OCI-LY7 (cell line): Measurements from ENCODE around the gene CASK. TPM values are rescaled to one million over a fixed set of nuclear protein-coding genes. Genes with fewer than 3 reads are reported as not detected.

Experiments
- BruUV-seq: library from RNA; stranded (reverse); fragments of 400-500 nt; replicated peaks from 2 replicates; lab custom pipeline; 2021; lab: Mats Ljungman, UMichigan
- CTCF ChIA-PET: fragments of 300-600 bp; sonication (Branson Sonifier 250); formaldehyde crosslinking; loops from one replicate; lab custom pipeline; 2022; ENCODE audit warnings: antibody characterized with exemption; ENCODE audit not compliant: unreplicated experiment; lab: Charles Lee
- POLR2A ChIA-PET: fragments of 300-600 bp; sonication (Branson Sonifier 250); formaldehyde crosslinking; loops from one replicate; lab custom pipeline; 2022; ENCODE audit warnings: antibody characterized with exemption; lab: Charles Lee
- DNase-seq: peaks from one replicate; pipeline ENCODE4 v3.0.0-alpha.2; 2015; ENCODE audit warnings: low spot score
- H2AFZ ChIP-seq: fragments of 200-600 bp; sonication (generic), shearing (Covaris generic); 2 replicates; pipeline ENCODE4 v1.6.1; 2014; ENCODE audit warnings: mild to moderate bottlenecking, antibody characterized with exemption, low read length, moderate library complexity
- H3K27ac ChIP-seq: fragments of 200-600 bp; sonication (generic); 2 replicates; pipeline ENCODE4 v1.5.1; 2014; ENCODE audit warnings: mixed run types, low read depth, mild to moderate bottlenecking, moderate library complexity, low read length, inconsistent platforms; ENCODE audit not compliant: poor library complexity, severe bottlenecking
- H3K36me3 ChIP-seq: fragments of 200-600 bp; sonication (generic); 2 replicates; pipeline ENCODE4 v1.6.1; 2014; ENCODE audit warnings: mild to moderate bottlenecking, antibody characterized with exemption, low read length, moderate library complexity, mixed read lengths; ENCODE audit not compliant: insufficient read depth
- H3K4me1 ChIP-seq: fragments of 200-600 bp; sonication (generic); 2 replicates; pipeline ENCODE4 v1.5.1; 2014; ENCODE audit warnings: mild to moderate bottlenecking, low read length; ENCODE audit not compliant: insufficient read depth, poor library complexity, severe bottlenecking
- H3K4me2 ChIP-seq: fragments of 200-600 bp; sonication (generic); 2 replicates; pipeline ENCODE4 v1.6.1; 2014; ENCODE audit warnings: mild to moderate bottlenecking, low read length
- H3K4me3 ChIP-seq: fragments of 200-600 bp; sonication (generic); 2 replicates; pipeline ENCODE4 v1.5.1; 2014; ENCODE audit warnings: mild to moderate bottlenecking, low read depth, low read length; ENCODE audit not compliant: poor library complexity, severe bottlenecking
- H3K79me2 ChIP-seq: fragments of 200-600 bp; sonication (generic); 2 replicates; pipeline ENCODE4 v1.6.1; 2016; ENCODE audit warnings: low read depth, mild to moderate bottlenecking, low read length, moderate library complexity, mixed read lengths; ENCODE audit not compliant: insufficient read depth
- H3K9me2 ChIP-seq: fragments of 200-600 bp; sonication (generic); 2 replicates; pipeline ENCODE4 v1.6.1; 2016; ENCODE audit warnings: mild to moderate bottlenecking, low read length, mixed read lengths; ENCODE audit not compliant: insufficient read depth
- H3K9me3 ChIP-seq: fragments of 200-600 bp; sonication (generic); 2 replicates; pipeline ENCODE4 v1.6.1; 2014; ENCODE audit warnings: mild to moderate bottlenecking, mixed run types, low read length, mixed read lengths
- H4K20me1 ChIP-seq: fragments of 200-600 bp; sonication (generic); 2 replicates; pipeline ENCODE4 v1.6.1; 2014; ENCODE audit warnings: mild to moderate bottlenecking, antibody characterized with exemption, low read length, moderate library complexity, mixed read lengths; ENCODE audit not compliant: insufficient read depth
- EZH2phosphoT487 ChIP-seq: fragments of 200-600 bp; sonication (generic); IDR thresholded peaks from 2 replicates; pipeline ENCODE4 v1.6.1; 2018; ENCODE audit warnings: low read depth, borderline replicate concordance, mild to moderate bottlenecking, mixed run types, antibody characterized with exemption, low read length, moderate library complexity, mixed read lengths
- intact Hi-C: fragments of 100-400 bp; cut with micrococcal nuclease; formaldehyde crosslinking; loops from one replicate; pipeline ENCODE4 v1.10.0; 2022; ENCODE audit not compliant: unreplicated experiment
- total RNA-seq, 2 experiments: library from RNA; depleted of rRNA in 1 of 2; stranded (reverse); fragments of >200 nt in 1 of 2; shearing (Covaris generic) in 1 of 2; gene quantifications; 2 replicates each; pipeline ENCODE4 v1.2.3, GENCODE V29; 2014 to 2022
- TF ChIP-seq, protein P1 (sequence below): fragments of 200-600 bp; sonication (generic); conservative IDR thresholded peaks from 2 replicates; pipeline ENCODE4 v1.5.1; 2014; ENCODE audit warnings: mild to moderate bottlenecking, antibody characterized with exemption, low read length, moderate library complexity, mixed read lengths

Gene CASK
- total RNA-seq, 2 experiments from 2014 or later = 18.6 to 29.4 TPM

DNA sequence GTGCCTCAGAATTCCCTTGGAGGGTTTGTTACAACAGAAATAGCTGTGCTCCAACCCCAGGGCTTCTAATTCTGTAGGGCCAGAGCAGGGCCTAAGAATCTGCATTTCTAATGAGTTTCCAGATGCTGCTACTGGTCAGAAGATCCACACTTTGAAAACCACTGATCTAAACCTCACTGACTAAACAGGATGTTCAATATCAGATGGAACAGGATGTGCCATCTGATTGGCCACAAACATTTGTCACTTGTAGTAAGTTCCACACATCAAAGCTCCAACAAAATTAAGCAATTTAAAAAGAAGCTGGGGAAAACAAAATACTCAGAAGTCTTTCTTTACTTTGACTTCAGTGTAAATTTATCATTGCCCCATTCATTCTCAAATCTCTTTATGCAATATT is 14.3 kb downstream of the CASK start:
- Histone ChIP-seq H3K4me2 (no peak overlapping the region), H2AFZ (no peak overlapping the region), H4K20me1 (no peaks in the 10 kb centered on the region), H3K79me2 (peaks cover 21% of the 10 kb centered on the region; the same call in 1 of the 2 replicates), H3K9me2 (no peaks in the 10 kb centered on the region), H3K9me3 (no peaks in the 10 kb centered on the region), H3K4me3 (no peak overlapping the region), H3K27ac (no peak overlapping the region), H3K4me1 (no peaks in the 10 kb centered on the region), H3K36me3 (peaks cover 5% of the 10 kb centered on the region; the same call in 1 of the 2 replicates)
- BruUV-seq = no TSS peak
- no peak for DNase-seq
- TF ChIP-seq, protein P1, sequence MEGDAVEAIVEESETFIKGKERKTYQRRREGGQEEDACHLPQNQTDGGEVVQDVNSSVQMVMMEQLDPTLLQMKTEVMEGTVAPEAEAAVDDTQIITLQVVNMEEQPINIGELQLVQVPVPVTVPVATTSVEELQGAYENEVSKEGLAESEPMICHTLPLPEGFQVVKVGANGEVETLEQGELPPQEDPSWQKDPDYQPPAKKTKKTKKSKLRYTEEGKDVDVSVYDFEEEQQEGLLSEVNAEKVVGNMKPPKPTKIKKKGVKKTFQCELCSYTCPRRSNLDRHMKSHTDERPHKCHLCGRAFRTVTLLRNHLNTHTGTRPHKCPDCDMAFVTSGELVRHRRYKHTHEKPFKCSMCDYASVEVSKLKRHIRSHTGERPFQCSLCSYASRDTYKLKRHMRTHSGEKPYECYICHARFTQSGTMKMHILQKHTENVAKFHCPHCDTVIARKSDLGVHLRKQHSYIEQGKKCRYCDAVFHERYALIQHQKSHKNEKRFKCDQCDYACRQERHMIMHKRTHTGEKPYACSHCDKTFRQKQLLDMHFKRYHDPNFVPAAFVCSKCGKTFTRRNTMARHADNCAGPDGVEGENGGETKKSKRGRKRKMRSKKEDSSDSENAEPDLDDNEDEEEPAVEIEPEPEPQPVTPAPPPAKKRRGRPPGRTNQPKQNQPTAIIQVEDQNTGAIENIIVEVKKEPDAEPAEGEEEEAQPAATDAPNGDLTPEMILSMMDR = no peak
- TF ChIP-seq EZH2phosphoT487 = no peak
- intact Hi-C loops = no loop called here
- POLR2A ChIA-PET = no interaction called here
- CTCF ChIA-PET = no interaction called here

DNA sequence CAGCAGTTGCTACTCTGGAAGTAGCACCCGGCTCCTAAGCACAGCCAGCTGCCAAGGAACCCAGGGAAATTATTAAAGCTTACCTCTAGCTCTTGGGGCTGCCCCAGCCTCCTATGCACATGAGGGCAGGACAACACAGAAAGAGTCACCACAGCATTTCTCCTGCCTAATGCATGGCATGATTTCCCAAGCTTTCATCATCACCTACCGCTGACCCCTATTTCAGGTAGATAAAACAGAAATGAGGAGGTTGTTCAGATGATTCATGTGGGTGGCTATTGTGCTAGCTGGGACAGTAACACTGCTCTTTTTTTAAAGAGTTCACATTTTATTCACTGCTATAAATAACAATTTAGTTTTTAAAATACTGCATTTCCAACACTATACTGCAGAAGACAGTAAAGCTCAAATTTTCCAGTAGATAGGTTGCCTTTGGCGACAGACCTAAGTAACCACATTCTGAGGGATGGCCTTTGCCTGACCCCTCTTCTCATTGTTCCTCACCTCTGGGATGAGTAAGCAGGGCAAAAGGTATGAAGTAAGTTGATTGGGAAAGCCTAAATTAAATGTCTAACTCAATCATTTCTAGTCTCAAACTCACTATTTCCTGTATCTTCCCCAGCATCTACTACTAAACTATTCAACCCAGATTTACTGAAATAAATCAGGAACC is 16.7 kb downstream of the CASK start:
- peaks cover 6% of the 10 kb centered on the region; the same call in 1 of the 2 replicates for H3K36me3 ChIP-seq
- no peak overlapping the region for H3K4me3 ChIP-seq
- DNase-seq = no peak
- H3K27ac ChIP-seq = no peak overlapping the region
- no peaks in the 10 kb centered on the region for H3K4me1 ChIP-seq
- TF ChIP-seq, protein P1 = no peak
- TF ChIP-seq EZH2phosphoT487 = no peak
- no TSS peak for BruUV-seq
- H3K9me2 ChIP-seq = no peaks in the 10 kb centered on the region
- H2AFZ ChIP-seq = no peak overlapping the region
- no peaks in the 10 kb centered on the region for H4K20me1 ChIP-seq
- CTCF ChIA-PET = no interaction called here
- no peaks in the 10 kb centered on the region for H3K9me3 ChIP-seq
- no peak overlapping the region for H3K4me2 ChIP-seq
- peaks cover 13% of the 10 kb centered on the region; the same call in 1 of the 2 replicates for H3K79me2 ChIP-seq
- POLR2A ChIA-PET = interaction anchor here (0.6 to 1.4 kb wide), 4 partner anchors 11 to 1823 kb away, joined by 3 to 4 read pairs (median 3); no protein-coding TSS in a partner anchor
- intact Hi-C loops = no loop called here

DNA sequence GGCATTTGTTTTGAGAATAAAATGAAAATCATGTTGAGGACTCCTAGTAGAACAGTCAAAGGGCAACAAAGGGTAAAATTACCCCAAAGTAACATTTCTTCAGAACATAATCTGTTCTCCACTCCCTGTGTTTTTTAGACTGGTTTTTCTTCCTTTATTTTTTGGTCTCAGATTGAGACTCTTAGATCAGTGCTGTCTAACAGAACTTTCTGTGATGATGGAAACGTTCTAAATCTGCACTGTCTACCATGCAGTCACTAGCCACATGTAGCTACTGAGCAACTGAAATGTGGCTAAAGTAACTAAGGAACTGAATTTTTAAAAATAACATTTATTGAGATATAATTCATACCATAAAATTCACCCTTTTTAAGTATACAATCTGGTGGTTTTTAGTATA is 19.8 kb downstream of the CASK start:
- intact Hi-C loops = no loop called here
- Histone ChIP-seq H2AFZ (no peak overlapping the region), H3K36me3 (peaks cover 8% of the 10 kb centered on the region; the same call in 1 of the 2 replicates), H3K27ac (no peak overlapping the region), H3K9me2 (no peaks in the 10 kb centered on the region), H3K4me3 (no peak overlapping the region), H3K9me3 (no peaks in the 10 kb centered on the region; the same call in 1 of the 2 replicates), H3K79me2 (peaks cover 7% of the 10 kb centered on the region; the same call in 1 of the 2 replicates), H4K20me1 (no peaks in the 10 kb centered on the region), H3K4me1 (no peaks in the 10 kb centered on the region), H3K4me2 (no peak overlapping the region)
- DNase-seq = no peak
- ChIA-PET POLR2A (interaction anchor here (0.5 kb wide), 1 partner anchor 552 kb away, joined by 3 read pairs; no protein-coding TSS in a partner anchor), CTCF (no interaction called here)
- BruUV-seq = no TSS peak
- TF ChIP-seq, protein P1 = no peak
- no peak for TF ChIP-seq EZH2phosphoT487
